Astrocyte (in vitro differentiated cells and primary cell): ENCODE measurements around the gene SEC14L3.

Source experiments
- EZH2 ChIP-seq: IDR thresholded peaks from 2 replicates; pipeline ENCODE4 v1.6.1; 2012; ENCODE audit warnings: mild to moderate bottlenecking, low read length, inconsistent platforms; ENCODE audit not compliant: insufficient read depth
- TF ChIP-seq, protein P1 (sequence below): IDR thresholded peaks from 2 replicates; pipeline ENCODE4 v1.5.1; 2011; ENCODE audit warnings: low read depth, mild to moderate bottlenecking, inconsistent platforms, low read length, moderate library complexity; ENCODE audit not compliant: insufficient read depth

DNA sequence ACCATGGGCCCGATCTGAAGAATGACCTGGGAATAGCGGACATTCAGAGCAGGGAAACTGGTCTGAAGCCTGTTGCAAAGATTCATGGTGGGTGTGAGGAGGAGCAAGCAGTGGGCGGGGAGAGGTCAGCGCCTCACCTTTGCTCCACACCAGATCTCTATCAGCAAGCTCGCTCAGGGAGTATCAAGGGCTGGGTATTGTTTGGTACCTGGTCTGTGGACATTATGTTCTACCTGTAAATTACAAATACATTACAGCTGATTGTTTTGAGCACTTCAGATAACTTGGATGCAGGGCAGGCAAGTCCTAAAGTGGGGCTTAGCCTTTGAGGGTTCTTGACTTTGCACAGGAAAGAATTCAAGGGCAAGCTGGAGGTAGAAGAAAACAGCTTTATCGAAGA is 44.5 kb upstream of the SEC14L3 start:
- TF ChIP-seq EZH2: no peak
- TF ChIP-seq, protein P1, sequence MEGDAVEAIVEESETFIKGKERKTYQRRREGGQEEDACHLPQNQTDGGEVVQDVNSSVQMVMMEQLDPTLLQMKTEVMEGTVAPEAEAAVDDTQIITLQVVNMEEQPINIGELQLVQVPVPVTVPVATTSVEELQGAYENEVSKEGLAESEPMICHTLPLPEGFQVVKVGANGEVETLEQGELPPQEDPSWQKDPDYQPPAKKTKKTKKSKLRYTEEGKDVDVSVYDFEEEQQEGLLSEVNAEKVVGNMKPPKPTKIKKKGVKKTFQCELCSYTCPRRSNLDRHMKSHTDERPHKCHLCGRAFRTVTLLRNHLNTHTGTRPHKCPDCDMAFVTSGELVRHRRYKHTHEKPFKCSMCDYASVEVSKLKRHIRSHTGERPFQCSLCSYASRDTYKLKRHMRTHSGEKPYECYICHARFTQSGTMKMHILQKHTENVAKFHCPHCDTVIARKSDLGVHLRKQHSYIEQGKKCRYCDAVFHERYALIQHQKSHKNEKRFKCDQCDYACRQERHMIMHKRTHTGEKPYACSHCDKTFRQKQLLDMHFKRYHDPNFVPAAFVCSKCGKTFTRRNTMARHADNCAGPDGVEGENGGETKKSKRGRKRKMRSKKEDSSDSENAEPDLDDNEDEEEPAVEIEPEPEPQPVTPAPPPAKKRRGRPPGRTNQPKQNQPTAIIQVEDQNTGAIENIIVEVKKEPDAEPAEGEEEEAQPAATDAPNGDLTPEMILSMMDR: no peak
